ENCODE results near the gene OR5B12.

The OR5B12 gene

GRCh38 chr11:58451585-58451984 lies 9.5 kb upstream of the OR5B12 start:
- TF ChIP-seq YY1 (IDR thresholded peaks at IDR 0.05; ENCODE audit: insufficient read depth, insufficient read length), result no peak
- no peak for TF ChIP-seq ZNF274 (IDR thresholded peaks at IDR 0.05; ENCODE audit: low read depth, low read length)
- no peak for TF ChIP-seq SUZ12 (IDR thresholded peaks at IDR 0.05; ENCODE audit: extremely low read depth, insufficient read depth, insufficient read length)
- Histone ChIP-seq H3K4me1 (ENCODE audit: insufficient read depth, insufficient read length) (no peaks in the 10 kb centered on the region), H3K27me3 (ENCODE audit: insufficient read depth, insufficient read length) (no peaks in the 10 kb centered on the region), H3K36me3 (ENCODE audit: insufficient read depth, insufficient read length, low read length) (no peaks in the 10 kb centered on the region), H3K9me3 (ENCODE audit: insufficient read depth, low read length) (no peaks in the 10 kb centered on the region), H3K9ac (ENCODE audit: insufficient read length, low read depth) (no peak overlapping the region), H3K4me3 (ENCODE audit: insufficient read length, low read depth) (no peak overlapping the region)
- DNase-seq (ENCODE audit: low read depth, low spot score), result no peak

GRCh38 chr11:58446294-58446693 lies 4.3 kb upstream of the OR5B12 start:
- no peak for DNase-seq (ENCODE audit: low read depth, low spot score)

GRCh38 chr11:58444300-58444699 lies 2.3 kb upstream of the OR5B12 start:
- Histone ChIP-seq H3K9me3 (ENCODE audit: insufficient read depth, low read length) (peaks cover 16% of the 10 kb centered on the region; the same call in 1 of the 2 replicates), H3K36me3 (ENCODE audit: insufficient read depth, insufficient read length, low read length) (no peaks in the 10 kb centered on the region), H3K4me1 (ENCODE audit: insufficient read depth, insufficient read length) (no peaks in the 10 kb centered on the region), H3K9ac (ENCODE audit: insufficient read length, low read depth) (no peak overlapping the region), H3K27me3 (ENCODE audit: insufficient read depth, insufficient read length) (no peaks in the 10 kb centered on the region), H3K4me3 (ENCODE audit: insufficient read length, low read depth) (no peak overlapping the region)
- DNase-seq (ENCODE audit: low read depth, low spot score), result no peak
- TF ChIP-seq SUZ12 (IDR thresholded peaks at IDR 0.05; ENCODE audit: extremely low read depth, insufficient read depth, insufficient read length) (no peak), ZNF274 (IDR thresholded peaks at IDR 0.05; ENCODE audit: low read depth, low read length) (no peak)

More at GRCh38 chr11:58446294-58446693, 4.3 kb upstream of the OR5B12 start:
- Histone ChIP-seq H3K27me3 (ENCODE audit: insufficient read depth, insufficient read length) (no peaks in the 10 kb centered on the region), H3K9ac (ENCODE audit: insufficient read length, low read depth) (no peak overlapping the region), H3K36me3 (ENCODE audit: insufficient read depth, insufficient read length, low read length) (no peaks in the 10 kb centered on the region), H3K9me3 (ENCODE audit: insufficient read depth, low read length) (peaks cover 16% of the 10 kb centered on the region; the same call in 1 of the 2 replicates), H3K4me1 (ENCODE audit: insufficient read depth, insufficient read length) (no peaks in the 10 kb centered on the region), H3K4me3 (ENCODE audit: insufficient read length, low read depth) (no peak overlapping the region)
- TF ChIP-seq ZNF274 (IDR thresholded peaks at IDR 0.05; ENCODE audit: low read depth, low read length), result no peak
- TF ChIP-seq YY1 (IDR thresholded peaks at IDR 0.05; ENCODE audit: insufficient read depth, insufficient read length), result no peak
- TF ChIP-seq SUZ12 (IDR thresholded peaks at IDR 0.05; ENCODE audit: extremely low read depth, insufficient read depth, insufficient read length), result no peak

GRCh38 chr11:58438486-58438885 lies 3.5 kb downstream of the OR5B12 start:
- H3K9ac ChIP-seq (ENCODE audit: insufficient read length, low read depth), result no peak overlapping the region
- H3K27me3 ChIP-seq (ENCODE audit: insufficient read depth, insufficient read length), result no peaks in the 10 kb centered on the region
- DNase-seq (ENCODE audit: low read depth, low spot score), result no peak

GRCh38 chr11:58434217-58434616 lies 7.8 kb downstream of the OR5B12 start:
- Histone ChIP-seq H3K4me1 (ENCODE audit: insufficient read depth, insufficient read length) (no peaks in the 10 kb centered on the region), H3K4me3 (ENCODE audit: insufficient read length, low read depth) (no peak overlapping the region), H3K9me3 (ENCODE audit: insufficient read depth, low read length) (peaks cover 3% of the 10 kb centered on the region; the same call in 1 of the 2 replicates), H3K36me3 (ENCODE audit: insufficient read depth, insufficient read length, low read length) (no peaks in the 10 kb centered on the region), H3K27me3 (ENCODE audit: insufficient read depth, insufficient read length) (no peaks in the 10 kb centered on the region), H3K9ac (ENCODE audit: insufficient read length, low read depth) (no peak overlapping the region)
- DNase-seq (ENCODE audit: low read depth, low spot score), result no peak
- TF ChIP-seq ZNF274 (IDR thresholded peaks at IDR 0.05; ENCODE audit: low read depth, low read length) (no peak), YY1 (IDR thresholded peaks at IDR 0.05; ENCODE audit: insufficient read depth, insufficient read length) (no peak), SUZ12 (IDR thresholded peaks at IDR 0.05; ENCODE audit: extremely low read depth, insufficient read depth, insufficient read length) (no peak)

More at GRCh38 chr11:58438486-58438885, 3.5 kb downstream of the OR5B12 start:
- Histone ChIP-seq H3K9me3 (ENCODE audit: insufficient read depth, low read length) (peaks cover 3% of the 10 kb centered on the region; the same call in 1 of the 2 replicates), H3K4me3 (ENCODE audit: insufficient read length, low read depth) (no peak overlapping the region), H3K4me1 (ENCODE audit: insufficient read depth, insufficient read length) (no peaks in the 10 kb centered on the region), H3K36me3 (ENCODE audit: insufficient read depth, insufficient read length, low read length) (no peaks in the 10 kb centered on the region)
- no peak for TF ChIP-seq ZNF274 (IDR thresholded peaks at IDR 0.05; ENCODE audit: low read depth, low read length)
- no peak for TF ChIP-seq SUZ12 (IDR thresholded peaks at IDR 0.05; ENCODE audit: extremely low read depth, insufficient read depth, insufficient read length)
- no peak for TF ChIP-seq YY1 (IDR thresholded peaks at IDR 0.05; ENCODE audit: insufficient read depth, insufficient read length)

GRCh38 chr11:58433638-58434203 lies 8.3 kb downstream of the OR5B12 start:
- Histone ChIP-seq H3K9ac (ENCODE audit: insufficient read length, low read depth) (no peak overlapping the region), H3K36me3 (ENCODE audit: insufficient read depth, insufficient read length, low read length) (no peaks in the 10 kb centered on the region), H3K4me1 (ENCODE audit: insufficient read depth, insufficient read length) (no peaks in the 10 kb centered on the region), H3K9me3 (ENCODE audit: insufficient read depth, low read length) (peaks cover 3% of the 10 kb centered on the region; the same call in 1 of the 2 replicates), H3K4me3 (ENCODE audit: insufficient read length, low read depth) (no peak overlapping the region), H3K27me3 (ENCODE audit: insufficient read depth, insufficient read length) (no peaks in the 10 kb centered on the region)
- no peak for TF ChIP-seq YY1 (IDR thresholded peaks at IDR 0.05; ENCODE audit: insufficient read depth, insufficient read length)
- no peak for TF ChIP-seq SUZ12 (IDR thresholded peaks at IDR 0.05; ENCODE audit: extremely low read depth, insufficient read depth, insufficient read length)
- DNase-seq (ENCODE audit: low read depth, low spot score), result no peak

- no peak for DNase-seq (ENCODE audit: low read depth, low spot score)
- H3K9ac ChIP-seq (ENCODE audit: insufficient read length, low read depth), result no peak overlapping the region
- no peaks in the 10 kb centered on the region for H3K36me3 ChIP-seq (ENCODE audit: insufficient read depth, insufficient read length, low read length)
- no peaks in the 10 kb centered on the region for H3K27me3 ChIP-seq (ENCODE audit: insufficient read depth, insufficient read length)
- H3K4me3 ChIP-seq (ENCODE audit: insufficient read length, low read depth), result no peak overlapping the region
- TF ChIP-seq SUZ12 (IDR thresholded peaks at IDR 0.05; ENCODE audit: extremely low read depth, insufficient read depth, insufficient read length) (no peak), YY1 (IDR thresholded peaks at IDR 0.05; ENCODE audit: insufficient read depth, insufficient read length) (no peak), ZNF274 (IDR thresholded peaks at IDR 0.05; ENCODE audit: low read depth, low read length) (no peak)
- no peaks in the 10 kb centered on the region for H3K4me1 ChIP-seq (ENCODE audit: insufficient read depth, insufficient read length)
- H3K9me3 ChIP-seq (ENCODE audit: insufficient read depth, low read length), result no peaks in the 10 kb centered on the region
Measured at GRCh38 chr11:58429273-58429672, 12.8 kb downstream of the OR5B12 start.

All from NT2/D1 (cell line).